Psoas muscle (tissue), 8 donors: ENCODE measurements around the gene FASTKD2. TPM values are rescaled to one million over a fixed set of nuclear protein-coding genes. Genes with fewer than 3 reads are reported as not detected.
A peak's percentile ranks its signal among the peaks of the same experiment; 100 is the strongest.

Source experiments
- ATAC-seq, 4 donors: fragments of 200-7000 bp; cut with Tn5 transposase; one replicate each; pipeline ENCODE4 v1.9.1; 2020; ENCODE audit warnings: moderate library complexity in 3 of 4, mild to moderate bottlenecking in 2 of 4
- DNase-seq, 2 donors: peaks; one replicate each; pipeline ENCODE4 v3.0.0-alpha.2; 2020
- H3K27ac ChIP-seq: fragments of 200-600 bp; one replicate; pipeline ENCODE4 v1.8.0; 2022
- H3K27me3 ChIP-seq, 3 donors: fragments of 200-600 bp in 1 of 3; one replicate each; pipeline versions ENCODE4 v1.6.1 to v1.8.0; 2013 to 2022; ENCODE audit warnings: low read length in 2 of 3, mild to moderate bottlenecking in 2 of 3, moderate library complexity in 1 of 3; ENCODE audit not compliant: insufficient read depth in 3 of 3
- H3K36me3 ChIP-seq, 2 donors: fragments of 200-600 bp in 1 of 2; one replicate each; pipeline versions ENCODE4 v1.6.1 to v1.8.0; 2013 to 2022; ENCODE audit warnings: low read depth in 1 of 2, mild to moderate bottlenecking in 1 of 2, moderate library complexity in 1 of 2; ENCODE audit not compliant: insufficient read depth in 1 of 2
- H3K4me1 ChIP-seq: fragments of 200-600 bp; one replicate; pipeline ENCODE4 v1.8.0; 2022
- H3K4me3 ChIP-seq: fragments of 200-600 bp; one replicate; pipeline ENCODE4 v1.8.0; 2022; ENCODE audit warnings: mild to moderate bottlenecking
- H3K9me3 ChIP-seq: fragments of 200-600 bp; one replicate; pipeline ENCODE4 v1.8.0; 2022
- CTCF ChIP-seq: fragments of 200-600 bp; IDR thresholded peaks from one replicate; pipeline ENCODE4 v1.8.0; 2022; ENCODE audit warnings: antibody characterized with exemption
- WGBS, 3 donors: extraction: QIAGEN DNeasy Blood & Tissue Kit; methylation state at CpG; one replicate each; pipeline versions ENCODE4 v1.1.6 to v1.1.7; 2013; 5-methylcytosine and 5-hydroxymethylcytosine counted together
- intact Hi-C, 2 donors: fragments of 100-400 bp; cut with DNase I; formaldehyde crosslinking; loops; one replicate each; pipeline versions ENCODE4 v1.11.0 to v1.14.2; 2022
- polyA plus RNA-seq, 3 donors: library from polyadenylated mRNA; stranded (reverse); fragments of 200-250 nt; gene quantifications; one replicate each; pipeline ENCODE4 v1.2.3, GENCODE V29; 2013
- total RNA-seq, 4 donors: library from RNA; stranded (reverse); fragmentation: NEBNext Ultra II Directional in 2 of 4; extraction: Animal tissue kit (Norgen Biotek cat#: 25700) in 2 of 4; gene quantifications; one replicate each; pipeline versions ENCODE4 v1.2.1 to v1.2.4, GENCODE V29; 2021 to 2023
- donor health status: healthy with polysubstance abuse.
- donor health status: DM: no; HTN: no; CAD: no; lungs with moderate emphysema.
- donor health status: Bipolar disorder and iron deficiency.
- donor health status: healthy.
- donor health status: DM: yes; HTN: yes; CAD: no.
- donor health status: DM: no; HTN: no; CAD: no.
- donor health status: DM: no; HTN: no; CAD: no.
- donor health status: DM: yes; HTN: yes; CAD: no.

The FASTKD2 gene
- total and polyA plus RNA-seq, 7 donors: 27.3 to 59.6 (median 51.8) TPM

DNA sequence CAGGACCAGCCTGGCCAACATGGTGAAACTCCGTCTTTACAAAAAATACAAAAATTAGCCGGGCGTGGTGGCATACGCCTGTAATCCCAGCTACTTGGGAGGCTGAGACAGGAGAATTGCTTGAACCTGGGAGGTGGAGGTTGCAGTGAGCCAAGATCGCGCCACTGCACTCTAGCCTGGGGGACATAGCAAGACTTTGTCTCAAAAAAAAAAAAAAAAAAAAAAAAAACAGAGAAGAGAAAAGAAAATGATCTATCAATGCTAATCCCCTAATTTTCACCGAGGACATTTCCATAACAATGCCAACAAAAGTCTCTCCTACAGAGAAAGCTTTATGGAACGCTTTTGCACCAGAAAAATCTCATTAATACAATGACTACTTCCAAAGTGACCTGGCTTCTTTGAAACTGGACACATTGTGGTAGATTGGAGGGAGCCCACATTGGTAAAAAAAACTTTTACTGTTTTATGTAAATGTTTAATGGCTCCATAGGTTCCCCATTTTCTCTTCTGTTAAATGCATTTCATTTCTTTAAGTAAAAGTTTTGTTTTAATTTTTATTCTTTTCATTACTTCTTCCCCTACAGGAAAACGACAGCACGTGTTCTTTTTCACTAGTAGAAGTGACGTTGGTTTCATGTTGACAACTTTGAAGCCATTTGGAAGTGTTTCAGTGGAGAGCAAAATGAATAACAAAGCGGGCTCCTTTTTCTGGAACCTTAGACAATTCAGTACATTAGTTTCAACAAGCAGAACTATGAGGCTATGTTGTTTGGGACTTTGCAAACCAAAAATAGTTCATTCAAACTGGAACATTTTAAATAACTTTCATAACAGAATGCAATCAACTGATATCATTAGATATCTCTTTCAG, 888 bp downstream of the FASTKD2 start:
- peaks cover 2 to 33% of the 10 kb centered on the region in 2 donors for H3K36me3 ChIP-seq
- no peaks in the 10 kb centered on the region for H3K9me3 ChIP-seq
- 36 to 40% (median 38%) methylated on average over 12 of the region's 12 CpGs for WGBS, 3 donors
- no peak for DNase-seq
- peak overlapping the region; percentile 93 for H3K27ac ChIP-seq
- peaks cover 18% of the 10 kb centered on the region for H3K4me1 ChIP-seq
- peaks cover 0 to 12% (median 0%) of the 10 kb centered on the region in 3 donors for H3K27me3 ChIP-seq
- intact Hi-C loops: no loop called here
- peak overlapping the region; percentile 89 for H3K4me3 ChIP-seq
- ATAC-seq: no peak
- no peak for TF ChIP-seq CTCF

DNA sequence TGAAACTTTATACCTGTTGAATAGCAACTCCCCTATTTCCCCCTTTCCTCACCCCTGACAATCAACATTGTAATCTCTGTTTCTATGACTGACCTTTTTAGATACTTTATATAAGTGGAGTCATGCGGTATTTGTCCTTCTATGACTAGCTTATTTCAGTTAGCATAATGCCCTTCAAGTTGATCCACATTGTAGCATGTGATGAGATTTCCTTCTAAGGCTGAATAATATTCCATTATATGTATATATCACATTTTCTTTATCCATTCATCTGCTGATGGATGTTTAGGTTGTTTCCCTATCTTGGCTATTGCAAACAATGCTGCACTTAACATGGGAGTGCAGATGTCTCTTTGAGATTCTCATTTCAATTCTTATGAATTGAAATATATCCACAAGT, 9.5 kb downstream of the FASTKD2 start:
- H3K36me3 ChIP-seq: peaks cover 6 to 95% of the 10 kb centered on the region in 2 donors

DNA sequence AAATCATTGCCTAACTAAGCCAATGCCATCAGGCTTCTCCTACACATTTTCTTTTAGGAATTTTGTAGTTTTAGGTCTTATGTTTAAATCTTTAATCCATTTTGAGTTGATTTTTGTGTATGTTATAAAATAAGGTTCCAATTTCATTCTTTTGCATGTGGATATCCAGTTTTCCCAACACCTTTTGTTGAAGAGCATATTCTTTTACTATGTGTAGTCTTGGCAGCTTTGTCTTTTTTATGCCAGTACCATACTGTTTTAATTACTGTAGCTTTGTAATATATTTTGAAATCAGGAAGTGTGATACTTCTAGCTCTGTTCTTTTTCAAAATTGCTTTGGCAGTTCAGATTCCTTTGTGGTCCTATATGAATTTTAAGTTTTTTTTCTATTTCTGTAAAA, 11.0 kb downstream of the FASTKD2 start:
- ATAC-seq (no peak), DNase-seq (no peak)
- H3K4me3 ChIP-seq: no peak overlapping the region
- H3K36me3 ChIP-seq: peaks cover 6 to 92% of the 10 kb centered on the region in 2 donors
- H3K4me1 ChIP-seq: no peaks in the 10 kb centered on the region
- H3K27me3 ChIP-seq: no peaks in the 10 kb centered on the region
- TF ChIP-seq CTCF: no peak
- peaks cover 25% of the 10 kb centered on the region for H3K9me3 ChIP-seq
- intact Hi-C loops: no loop called here
- H3K27ac ChIP-seq: no peak overlapping the region

More for the DNA sequence above, 9.5 kb downstream of the FASTKD2 start:
- no peak for TF ChIP-seq CTCF
- WGBS, 3 donors: 96 to 100% (median 100%) methylated on average over 1 of the region's 1 CpG
- no peak overlapping the region for H3K27ac ChIP-seq
- peaks cover 16% of the 10 kb centered on the region for H3K9me3 ChIP-seq
- intact Hi-C loops: no loop called here
- H3K27me3 ChIP-seq: no peaks in the 10 kb centered on the region
- ATAC-seq: no peak
- no peaks in the 10 kb centered on the region for H3K4me1 ChIP-seq
- no peak overlapping the region for H3K4me3 ChIP-seq
- no peak for DNase-seq

- no peak for TF ChIP-seq CTCF
- Histone ChIP-seq H3K9me3 (peaks cover 23% of the 10 kb centered on the region), H3K27me3 (no peaks in the 10 kb centered on the region), H3K36me3 (peaks cover 12 to 93% of the 10 kb centered on the region in 2 donors), H3K27ac (no peak overlapping the region), H3K4me1 (no peaks in the 10 kb centered on the region), H3K4me3 (no peak overlapping the region)
- DNase-seq (no peak), ATAC-seq (no peak)
- 93 to 100% (median 97%) methylated on average over 2 of the region's 2 CpGs for WGBS, 3 donors
- intact Hi-C loops: no loop called here
Observed at GRCh38 chr2:206780671-206781070, 15.3 kb downstream of the FASTKD2 start.
